Measurements from ENCODE around the gene AIFM1.

AIFM1 gene

DNA sequence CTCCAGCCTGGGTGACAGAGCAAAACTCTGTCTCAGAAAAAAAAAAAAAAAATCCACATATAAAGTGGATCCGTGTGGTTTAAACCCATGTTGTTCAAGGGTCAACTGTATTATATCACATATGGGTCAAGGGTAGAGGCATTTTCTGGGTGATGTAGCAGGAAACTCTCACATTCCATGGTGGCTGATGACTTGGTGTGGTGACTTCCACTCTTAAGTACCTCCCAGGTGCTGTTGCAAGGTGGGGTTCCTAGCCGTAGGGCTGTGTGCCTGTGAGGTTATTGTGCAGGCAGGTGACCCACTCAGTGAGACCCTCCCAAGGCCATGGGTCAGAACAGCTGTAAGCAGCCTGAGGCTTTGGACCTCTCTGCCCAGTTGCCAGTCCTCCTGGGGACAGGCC is 72.4 kb downstream of the AIFM1 start:
- no peak for DNase-seq (ENCODE audit: low read depth)

DNA sequence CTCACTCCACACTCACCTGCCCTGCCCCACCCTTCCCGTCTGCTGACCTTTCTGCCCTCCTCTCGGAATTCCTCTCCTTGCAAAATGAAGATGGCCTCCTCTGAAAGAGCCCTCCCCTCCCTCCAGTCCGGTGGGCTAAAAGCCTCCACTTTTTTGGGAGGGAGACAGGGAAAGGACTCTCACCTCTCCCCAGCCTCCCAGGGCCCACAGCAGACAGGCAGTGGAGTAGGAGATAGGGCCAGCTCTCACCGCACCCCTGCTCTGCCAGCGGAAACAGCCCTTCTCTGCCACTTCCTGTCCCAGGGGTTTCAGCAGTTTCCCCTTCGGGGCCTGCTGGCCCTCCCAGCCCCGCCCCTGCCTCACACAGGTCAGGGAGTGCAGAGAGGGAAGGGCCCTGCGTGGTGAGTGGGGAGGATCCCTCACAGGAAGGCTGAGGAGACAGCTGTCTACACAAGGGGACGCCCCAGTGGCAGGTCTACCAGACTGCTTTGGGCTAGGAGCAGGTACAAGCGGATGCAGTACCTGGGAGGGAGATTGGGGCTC is 73.6 kb downstream of the AIFM1 start:
- DNase-seq (ENCODE audit: low read depth) = peak; percentile 62

DNA sequence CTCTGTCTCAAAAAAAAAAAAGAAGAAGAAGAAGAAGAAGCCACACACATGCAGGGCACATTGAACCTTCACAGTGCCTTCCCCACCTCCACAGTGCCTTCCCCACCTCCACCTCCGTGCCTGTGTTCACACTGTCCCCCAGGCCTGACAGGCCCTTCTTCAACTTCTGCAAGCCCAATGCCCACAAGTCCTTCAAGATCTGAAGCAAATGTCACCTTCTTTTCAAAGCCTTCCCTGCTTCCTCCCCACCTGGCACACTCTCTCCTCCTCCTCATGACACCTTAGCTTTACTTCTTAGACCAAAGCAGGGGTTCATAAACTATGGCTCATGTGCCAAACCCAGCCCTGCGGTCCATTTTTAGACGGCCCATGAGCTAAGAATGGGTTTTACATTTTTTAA is 75.3 kb downstream of the AIFM1 start:
- DNase-seq (ENCODE audit: low read depth) = no peak

DNA sequence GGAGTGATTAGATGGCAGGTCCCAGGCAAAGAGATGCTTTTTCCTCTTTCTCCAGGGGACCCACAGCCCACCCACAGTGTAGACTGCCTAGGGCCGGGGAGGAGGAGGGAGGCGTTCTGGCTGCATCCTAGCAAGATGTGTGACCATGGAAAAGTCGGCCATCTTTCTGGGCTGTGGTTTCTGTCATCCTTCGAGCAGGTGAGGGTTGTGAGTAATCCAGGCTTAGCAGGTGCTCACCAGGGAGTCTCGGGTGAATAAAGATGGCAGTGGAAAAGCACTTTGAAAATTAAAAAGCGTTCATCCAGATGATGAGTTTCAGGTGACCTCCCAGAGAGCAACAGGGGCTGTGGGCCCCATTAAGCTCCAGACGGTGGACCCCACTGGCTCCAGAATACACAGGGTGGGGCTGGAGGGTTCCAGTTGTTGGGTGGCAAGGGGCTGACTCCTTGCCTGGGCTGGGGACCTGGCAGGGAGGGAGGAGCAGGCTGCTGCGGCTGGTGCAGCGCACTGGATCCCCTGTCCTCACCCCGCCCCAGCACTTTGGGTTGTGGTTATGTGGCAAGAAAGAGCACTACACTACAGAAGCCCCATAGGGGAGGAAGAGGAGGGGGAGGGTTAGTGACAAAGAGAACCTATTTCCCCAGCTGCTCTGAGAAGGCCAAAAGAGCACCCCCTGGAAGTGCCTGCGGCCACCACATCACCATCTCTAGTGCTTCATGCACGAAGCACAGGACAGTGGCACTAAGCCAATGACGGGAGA is 79.0 kb downstream of the AIFM1 start:
- peak; percentile 46 for DNase-seq (ENCODE audit: low read depth)

DNA sequence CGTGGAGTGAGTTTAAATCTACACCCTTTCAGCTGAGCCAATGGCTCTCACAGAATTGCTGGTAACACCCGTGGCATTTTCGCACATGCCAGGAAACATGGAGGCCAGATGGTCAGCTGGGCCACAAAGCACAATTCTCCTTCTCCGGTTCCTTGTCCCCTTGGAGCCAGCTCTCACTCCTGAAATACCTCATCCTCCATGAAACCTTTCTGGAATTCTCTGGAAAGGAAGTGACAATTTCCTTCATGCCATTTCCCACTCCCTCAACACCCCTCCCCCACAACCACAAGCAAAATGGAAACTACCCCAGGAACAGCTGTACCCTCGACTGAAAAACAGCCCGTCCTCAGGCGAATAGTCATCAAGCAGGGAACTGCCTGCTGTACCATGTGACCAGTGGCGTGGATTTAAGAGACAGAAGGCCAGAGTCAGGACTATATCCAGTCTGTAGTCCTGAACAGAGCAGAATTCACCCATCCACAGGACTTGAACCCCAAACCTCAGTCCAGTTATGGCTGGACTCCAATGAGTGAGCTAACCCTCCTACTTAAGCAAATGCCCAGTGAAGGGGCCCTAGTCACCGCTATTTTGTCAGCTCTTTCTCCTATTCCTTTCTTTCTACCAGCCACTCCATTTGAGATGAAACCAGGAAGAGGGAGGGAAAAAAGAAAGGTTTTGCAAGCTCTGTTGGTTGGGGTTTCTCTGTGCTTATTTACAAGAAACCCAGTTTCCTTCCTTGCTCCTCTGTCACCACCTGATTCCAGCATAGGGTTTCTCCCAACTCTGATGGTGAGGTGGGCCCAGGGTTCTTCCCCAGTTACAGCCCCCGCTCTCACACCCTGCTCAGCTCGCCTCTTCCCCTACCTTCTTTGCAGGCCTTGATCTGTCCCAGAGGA is 79.8 kb downstream of the AIFM1 start:
- DNase-seq (ENCODE audit: low read depth) = no peak

DNA sequence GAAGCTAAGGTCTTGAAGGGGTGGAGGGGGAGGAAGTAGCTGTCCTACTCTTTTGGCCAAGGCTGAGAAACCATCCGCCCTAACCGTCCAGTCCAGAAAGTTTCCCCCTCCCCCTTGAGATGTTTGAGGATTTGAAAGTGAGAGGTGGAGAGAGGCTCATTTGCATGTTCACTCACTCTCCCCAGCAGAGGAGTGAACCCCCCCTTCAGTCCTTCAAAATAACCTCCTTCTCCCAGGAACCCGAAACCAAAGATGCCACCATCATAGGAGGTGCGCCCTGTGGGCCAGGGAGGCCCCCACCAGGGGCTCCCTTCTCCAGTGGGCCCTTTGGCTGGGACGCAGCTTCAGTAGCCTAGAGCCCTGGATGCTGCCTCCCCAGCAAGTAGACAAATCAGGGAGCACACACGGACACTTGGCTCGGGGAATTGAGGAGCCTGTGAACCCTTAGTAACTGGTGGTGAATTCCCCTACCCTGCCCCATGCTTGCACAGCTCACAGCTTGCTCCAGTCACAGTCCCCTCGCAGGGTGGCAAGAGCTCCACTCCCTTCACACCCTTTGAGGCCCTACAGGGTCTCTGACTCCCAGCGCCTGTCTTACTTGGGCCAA is 80.9 kb downstream of the AIFM1 start:
- no peak for DNase-seq (ENCODE audit: low read depth)

DNA sequence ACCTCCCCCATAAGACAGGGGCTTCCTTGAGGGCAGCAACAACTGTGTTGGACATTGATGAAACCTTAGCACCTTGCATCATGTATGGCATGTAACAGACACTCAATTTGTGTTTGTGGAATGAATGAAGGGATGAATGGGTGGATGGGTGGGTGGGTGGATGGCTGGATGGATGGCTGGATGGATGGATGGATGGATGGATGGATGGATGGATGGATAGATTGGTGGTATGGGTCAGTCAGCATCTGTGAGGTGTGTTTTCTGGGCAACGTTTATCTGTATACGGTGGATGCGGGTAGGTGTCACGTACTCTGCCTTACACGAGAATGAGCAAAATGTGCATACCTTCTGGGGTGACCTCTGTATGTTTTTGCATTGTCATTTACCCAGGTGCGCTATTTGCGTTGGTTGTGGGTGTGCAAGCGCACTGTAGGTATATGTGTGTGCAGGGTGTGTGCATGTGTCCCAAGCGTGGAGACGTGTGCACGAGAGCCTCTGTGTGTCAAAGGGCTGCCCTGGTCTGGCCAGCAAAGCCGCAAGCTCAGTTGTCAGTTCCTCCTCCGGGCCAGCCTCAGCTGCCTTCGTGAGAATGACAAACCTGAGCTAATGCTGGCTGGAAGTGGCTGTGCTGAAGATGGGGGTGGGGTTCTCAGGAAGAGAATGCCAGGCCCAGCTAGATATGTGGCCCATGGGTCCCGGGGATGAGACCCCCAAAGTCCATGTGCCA is 81.8 kb downstream of the AIFM1 start:
- no peak for DNase-seq (ENCODE audit: low read depth)

DNA sequence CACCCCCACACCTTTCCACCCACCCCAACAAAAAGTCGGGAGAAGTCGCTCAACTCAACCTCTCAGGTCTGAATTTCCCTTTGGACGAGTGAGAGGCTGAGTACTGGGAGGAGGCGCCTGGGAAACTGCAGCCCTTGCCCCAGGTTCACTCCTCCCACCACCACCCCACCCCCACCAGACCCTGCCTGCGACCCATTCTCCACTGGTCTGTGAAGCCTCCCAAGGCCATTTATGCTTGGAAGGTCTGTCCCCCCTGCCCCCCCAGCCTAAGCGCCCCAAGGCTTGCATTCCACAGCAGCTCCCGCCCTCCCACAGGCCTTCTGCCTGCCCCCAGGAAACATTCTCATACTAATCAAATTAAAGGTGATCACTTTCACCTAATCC is 82.5 kb downstream of the AIFM1 start:
- no peak for DNase-seq (ENCODE audit: low read depth)

DNA sequence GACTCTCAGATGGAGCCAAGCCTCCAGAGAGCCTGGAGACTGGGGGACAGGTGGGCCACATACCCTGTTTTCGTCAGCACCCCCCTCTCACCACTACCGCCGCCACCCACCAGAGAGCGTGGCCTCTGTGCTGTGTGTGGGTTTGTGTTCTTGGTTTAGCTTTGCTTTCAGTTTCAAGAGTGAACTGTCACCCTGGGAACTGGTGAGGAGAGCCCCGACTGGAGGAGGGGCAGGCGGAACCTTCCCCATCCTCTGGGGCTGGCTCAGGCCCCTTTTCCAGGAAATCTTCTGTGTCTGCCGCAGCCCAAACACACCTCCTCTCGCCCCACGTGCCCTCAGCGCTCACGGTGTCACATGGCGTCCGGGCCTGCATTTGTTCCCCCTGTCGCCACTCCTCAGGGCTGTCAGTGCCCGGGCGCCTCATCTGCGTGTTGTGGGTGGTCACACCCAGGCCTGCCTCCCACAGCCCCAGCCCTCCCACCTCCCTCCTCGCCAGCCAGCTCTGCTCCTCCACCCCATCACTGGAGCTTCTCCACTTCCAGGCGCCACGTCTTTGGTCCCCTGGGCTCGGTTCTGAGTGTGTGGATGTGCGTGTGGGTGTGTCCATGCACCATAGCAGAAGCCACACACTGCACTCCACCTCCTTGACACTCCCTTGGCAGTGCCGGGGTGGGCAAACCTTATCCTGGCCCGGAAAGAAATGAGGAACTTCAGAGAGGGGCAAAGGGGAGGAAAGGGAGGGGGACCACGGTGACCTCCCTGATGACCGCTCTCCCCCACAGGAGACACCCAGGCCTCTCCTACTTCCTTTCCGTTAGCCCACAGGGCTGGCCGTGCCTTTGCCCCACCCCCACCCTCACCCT is 83.2 kb downstream of the AIFM1 start:
- DNase-seq (ENCODE audit: low read depth) = peak; percentile 29

DNA sequence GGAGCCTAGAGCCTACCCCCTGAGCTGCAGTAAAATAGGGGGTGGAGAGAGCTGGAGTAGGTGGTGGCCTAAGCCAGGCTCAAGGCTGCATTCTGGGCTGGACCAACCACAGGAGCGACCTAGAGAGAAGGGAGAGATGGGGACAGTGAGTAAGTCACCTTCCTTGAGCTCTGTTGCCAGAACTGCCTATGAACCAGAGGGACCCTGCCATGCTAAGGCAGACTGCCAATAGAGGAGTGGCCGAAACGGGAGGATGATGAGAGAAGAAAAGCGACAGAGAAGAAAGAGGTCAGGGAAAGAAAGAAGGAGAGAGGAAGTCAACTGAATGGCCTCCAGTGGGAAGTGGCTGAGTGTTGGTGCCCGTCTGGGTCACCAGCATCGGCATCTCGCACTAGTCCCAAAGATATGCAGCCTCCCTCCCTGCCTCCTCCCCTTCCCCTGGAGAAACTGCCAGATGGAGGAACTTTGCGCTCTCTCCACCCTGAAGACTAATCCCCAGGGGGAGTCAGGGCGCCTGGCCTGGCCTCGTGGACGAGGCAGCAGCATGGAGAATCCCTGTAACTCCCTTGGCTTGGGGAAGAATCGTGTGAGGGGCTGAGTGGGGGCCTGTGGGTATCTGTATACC is 84.1 kb downstream of the AIFM1 start:
- no peak for DNase-seq (ENCODE audit: low read depth)

DNA sequence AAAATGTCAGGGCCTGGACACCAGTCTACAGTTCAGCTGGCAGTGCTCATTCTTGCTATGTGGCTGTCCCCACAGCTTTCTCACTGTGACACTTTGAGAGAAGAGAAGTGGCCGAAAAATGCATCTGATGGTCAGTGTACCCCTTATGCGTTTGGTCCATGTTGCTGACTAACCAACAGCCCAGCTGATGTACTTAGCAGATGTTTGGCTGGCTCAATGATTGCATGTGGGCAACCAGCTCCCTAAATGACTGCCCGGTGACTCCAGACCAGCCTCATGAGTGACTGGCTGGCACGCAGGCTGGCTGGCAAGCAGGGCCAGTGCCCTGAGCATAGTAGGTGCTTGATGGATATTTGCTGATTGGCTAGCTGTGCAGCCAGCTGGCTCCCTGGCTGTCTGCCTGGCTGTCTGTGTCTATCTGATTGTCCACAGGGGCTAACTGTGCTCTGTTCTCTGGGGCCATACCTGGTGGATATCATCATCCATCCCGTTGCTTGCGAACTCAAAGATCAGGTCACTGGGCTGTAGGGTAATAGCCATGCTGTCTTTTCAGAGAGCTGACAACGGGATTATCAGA is 84.8 kb downstream of the AIFM1 start:
- DNase-seq (ENCODE audit: low read depth) = no peak

DNA sequence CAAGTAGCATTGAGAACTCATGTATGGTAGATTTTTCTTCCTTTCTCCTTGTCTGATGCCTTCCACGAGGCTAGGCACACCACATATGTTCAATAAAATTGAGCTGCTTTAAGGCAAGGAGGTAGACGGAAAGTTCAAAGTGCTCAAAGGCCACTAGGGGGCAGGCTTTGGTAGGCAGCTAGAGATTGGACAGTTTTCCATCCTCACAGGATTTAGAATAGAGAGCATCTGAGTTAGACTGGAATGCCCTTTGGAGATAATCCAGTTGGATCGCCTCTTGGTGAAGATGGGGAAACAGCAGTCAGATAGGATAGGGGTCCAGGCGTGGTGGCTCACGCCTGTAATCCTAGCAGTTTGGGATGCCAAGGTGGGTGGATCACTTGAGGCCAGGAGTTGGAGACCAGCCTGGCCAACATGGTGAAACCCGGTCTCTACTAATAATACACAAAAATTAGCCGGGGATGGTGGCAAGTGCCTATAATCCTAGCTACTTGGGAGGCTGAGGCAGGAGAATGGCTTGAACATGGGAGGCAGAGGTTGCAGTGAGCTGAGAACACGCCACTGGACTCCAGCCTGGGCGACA is 85.7 kb downstream of the AIFM1 start:
- peak; percentile 48 for DNase-seq (ENCODE audit: low read depth)
